Measurements from ENCODE around the gene PTPRE. TPM values are rescaled to one million over a fixed set of nuclear protein-coding genes. Genes with fewer than 3 reads are reported as not detected.

PTPRE gene
- total and polyA plus RNA-seq, 4 donors = 1.5 to 12.5 (median 3.7) TPM

GRCh38 chr10:128040096-128040495 lies 133.2 kb downstream of the PTPRE start:
- Histone ChIP-seq H3K9me3 (ENCODE audit: control insufficient read depth in 4 of 4, low read length in 3 of 4) (no peaks in the 10 kb centered on the region), H3K27ac (ENCODE audit: low read depth in 1 of 2, low read length in 2 of 2) (no peak overlapping the region), H3K9ac (ENCODE audit: low read depth in 1 of 2, low read length in 2 of 2) (no peak overlapping the region), H3K27me3 (ENCODE audit: control insufficient read depth in 4 of 4, insufficient read depth in 4 of 4, low read length in 3 of 4) (no peaks in the 10 kb centered on the region), H3K36me3 (ENCODE audit: control insufficient read depth in 4 of 4, insufficient read depth in 3 of 4, low read depth in 1 of 4, low read length in 3 of 4) (no peaks in the 10 kb centered on the region), H3K4me3 (ENCODE audit: low read depth in 1 of 3, low read length in 3 of 3) (no peak overlapping the region), H3K4me1 (ENCODE audit: control insufficient read depth in 4 of 4, insufficient read depth in 4 of 4, low read length in 3 of 4) (peaks cover 0 to 3% (median 1%) of the 10 kb centered on the region in 4 donors)
- TF ChIP-seq JUND (IDR thresholded peaks at IDR 0.05) = no peak
- no peak for TF ChIP-seq MAX (IDR thresholded peaks at IDR 0.05)
- no peak for TF ChIP-seq FOXA1 (IDR thresholded peaks at IDR 0.05)
- no peak for TF ChIP-seq RXRA (IDR thresholded peaks at IDR 0.05)
- no peak for TF ChIP-seq GABPA (IDR thresholded peaks at IDR 0.05 in 1 of 2, conservative IDR thresholded peaks at IDR 0.05 in 1 of 2)
- no peak for TF ChIP-seq HNF4A (conservative IDR thresholded peaks at IDR 0.05)
- no peak for TF ChIP-seq TAF1 (conservative IDR thresholded peaks at IDR 0.05)
- no peak for TF ChIP-seq YY1 (IDR thresholded peaks at IDR 0.05)
- no peak for TF ChIP-seq CTCF (IDR thresholded peaks at IDR 0.05; ENCODE audit: low read depth, low read length, missing input control)
- no peak for TF ChIP-seq ZBTB33 (IDR thresholded peaks at IDR 0.05)
- TF ChIP-seq HNF4G (IDR thresholded peaks at IDR 0.05) = no peak
- no peak for TF ChIP-seq REST (IDR thresholded peaks at IDR 0.05)
- TF ChIP-seq ATF3 (IDR thresholded peaks at IDR 0.05) = no peak
- no peak for TF ChIP-seq SP1 (IDR thresholded peaks at IDR 0.05)
- no peak for TF ChIP-seq NR2F2 (IDR thresholded peaks at IDR 0.05)
- TF ChIP-seq EGR1 (IDR thresholded peaks at IDR 0.05; ENCODE audit: low read depth in 2 of 2) = no peak
- no peak for TF ChIP-seq RAD21 (IDR thresholded peaks at IDR 0.05)
- TF ChIP-seq FOXA2 (IDR thresholded peaks at IDR 0.05) = no peak
- no peak for DNase-seq (ENCODE audit: low spot score)
- WGBS = 88% methylated on average over 8 of the region's 8 CpGs

All from liver (tissue), 9 donors.